Fibroblast of pulmonary artery (primary cell): Measurements from ENCODE around the gene TPST2.

Experiments used
- DNase-seq: peaks from one replicate; pipeline ENCODE4 v3.0.0-alpha.2; 2010; ENCODE audit warnings: low read depth
- H3K4me3 ChIP-seq: replicated peaks from 2 replicates; pipeline ENCODE4 v1.5.1; 2011; ENCODE audit warnings: low read depth, mild to moderate bottlenecking, control low read depth, low read length, moderate library complexity
- TF ChIP-seq, protein P1 (sequence below): IDR thresholded peaks from 2 replicates; pipeline ENCODE4 v1.5.1; 2011; ENCODE audit warnings: mild to moderate bottlenecking, control low read depth, low read length, inconsistent platforms; ENCODE audit errors: missing control alignments

TPST2 gene

DNA sequence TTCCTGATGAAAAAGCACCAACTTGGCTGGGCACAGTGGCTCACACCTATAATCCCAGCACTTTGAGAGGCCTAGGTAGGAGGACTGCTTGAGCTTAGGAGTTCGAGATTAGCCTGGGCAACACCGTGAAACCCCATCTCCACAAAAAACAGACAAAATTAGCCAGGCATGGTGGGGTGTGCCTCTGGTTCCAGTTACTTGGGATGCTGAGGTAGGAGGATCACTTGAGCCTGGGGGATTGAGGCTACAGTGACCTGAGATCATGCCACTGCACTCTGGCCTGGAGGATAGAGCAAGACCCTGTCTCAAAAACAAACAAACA is 109.4 kb downstream of the TPST2 start:
- no peak for DNase-seq
- TF ChIP-seq, protein P1, sequence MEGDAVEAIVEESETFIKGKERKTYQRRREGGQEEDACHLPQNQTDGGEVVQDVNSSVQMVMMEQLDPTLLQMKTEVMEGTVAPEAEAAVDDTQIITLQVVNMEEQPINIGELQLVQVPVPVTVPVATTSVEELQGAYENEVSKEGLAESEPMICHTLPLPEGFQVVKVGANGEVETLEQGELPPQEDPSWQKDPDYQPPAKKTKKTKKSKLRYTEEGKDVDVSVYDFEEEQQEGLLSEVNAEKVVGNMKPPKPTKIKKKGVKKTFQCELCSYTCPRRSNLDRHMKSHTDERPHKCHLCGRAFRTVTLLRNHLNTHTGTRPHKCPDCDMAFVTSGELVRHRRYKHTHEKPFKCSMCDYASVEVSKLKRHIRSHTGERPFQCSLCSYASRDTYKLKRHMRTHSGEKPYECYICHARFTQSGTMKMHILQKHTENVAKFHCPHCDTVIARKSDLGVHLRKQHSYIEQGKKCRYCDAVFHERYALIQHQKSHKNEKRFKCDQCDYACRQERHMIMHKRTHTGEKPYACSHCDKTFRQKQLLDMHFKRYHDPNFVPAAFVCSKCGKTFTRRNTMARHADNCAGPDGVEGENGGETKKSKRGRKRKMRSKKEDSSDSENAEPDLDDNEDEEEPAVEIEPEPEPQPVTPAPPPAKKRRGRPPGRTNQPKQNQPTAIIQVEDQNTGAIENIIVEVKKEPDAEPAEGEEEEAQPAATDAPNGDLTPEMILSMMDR = no peak
- H3K4me3 ChIP-seq = no peak overlapping the region

DNA sequence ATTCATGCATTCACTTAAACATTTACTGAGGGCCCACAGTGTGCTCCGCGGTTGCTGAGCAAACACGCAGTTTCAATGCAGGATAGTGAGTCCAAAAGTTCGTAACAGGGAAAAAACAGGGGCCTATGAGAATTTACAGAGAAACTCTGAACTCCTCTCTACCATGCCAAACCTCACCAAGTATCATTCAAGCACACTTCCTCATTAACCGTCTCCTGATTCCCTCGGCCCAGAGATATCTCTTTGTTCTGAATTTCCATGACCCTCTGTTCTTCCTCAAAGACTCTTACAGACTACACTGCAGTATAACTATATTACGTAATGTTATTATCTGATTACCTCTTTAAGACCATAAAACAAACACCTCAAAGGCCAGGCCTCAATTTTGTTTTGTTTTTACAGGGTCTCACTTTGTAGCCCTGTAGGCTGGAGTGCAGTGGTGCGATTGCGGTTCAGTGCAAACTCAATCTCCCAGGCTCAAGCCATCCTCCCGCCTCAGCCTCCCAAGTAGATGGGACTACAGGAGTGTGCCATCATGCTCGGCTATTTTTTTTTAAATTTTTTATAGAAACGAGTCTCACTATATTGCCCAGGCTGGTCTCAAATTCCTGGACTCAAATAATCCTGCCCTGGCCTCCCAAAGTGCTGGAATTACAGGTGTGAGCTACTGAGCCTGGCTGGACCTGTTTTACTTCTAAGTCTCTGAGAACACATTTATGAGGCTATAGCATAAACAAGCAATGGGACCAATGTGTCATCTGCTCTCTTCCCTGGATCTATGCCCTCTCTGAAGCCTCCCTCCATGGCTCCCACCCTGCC is 109.9 kb downstream of the TPST2 start:
- TF ChIP-seq, protein P1 = no peak
- peak overlapping the region; percentile 19 for H3K4me3 ChIP-seq
- no peak for DNase-seq

DNA sequence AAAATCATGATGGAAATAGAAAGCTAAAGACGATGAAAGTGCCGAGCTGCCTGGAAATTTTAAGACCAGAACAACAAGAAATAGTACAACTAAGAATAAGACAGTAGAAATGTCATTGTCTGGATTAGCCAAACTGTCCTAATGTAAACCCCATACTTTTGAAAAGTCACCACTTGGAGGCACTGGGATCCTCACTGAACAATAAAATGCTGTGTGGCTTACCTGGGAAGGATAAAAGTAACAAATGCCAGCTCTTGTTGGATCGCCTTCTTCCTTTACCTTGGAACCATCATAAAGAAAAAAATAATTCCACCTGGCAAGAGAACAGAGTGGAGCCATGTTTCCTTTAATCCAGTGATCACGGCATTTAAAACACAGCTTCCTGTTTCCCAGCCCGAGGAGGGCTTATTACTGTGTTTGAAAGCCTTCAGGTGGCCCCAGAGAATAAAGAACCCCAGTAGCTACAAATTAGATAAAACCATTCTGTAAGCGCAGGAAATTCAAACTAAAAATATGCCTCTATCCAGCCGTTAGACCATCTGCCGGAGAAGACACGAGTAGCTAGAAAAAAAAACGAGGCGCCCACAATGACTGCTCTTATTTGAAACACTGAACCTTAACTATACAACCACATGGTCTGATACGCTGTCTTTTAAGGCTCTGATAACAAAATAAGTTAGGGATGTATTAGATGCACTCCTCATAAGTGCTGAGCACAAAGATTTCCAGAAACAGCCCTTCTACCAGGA is 110.7 kb downstream of the TPST2 start:
- TF ChIP-seq, protein P1 = no peak
- no peak for DNase-seq
- H3K4me3 ChIP-seq = peak overlapping the region; percentile 19

DNA sequence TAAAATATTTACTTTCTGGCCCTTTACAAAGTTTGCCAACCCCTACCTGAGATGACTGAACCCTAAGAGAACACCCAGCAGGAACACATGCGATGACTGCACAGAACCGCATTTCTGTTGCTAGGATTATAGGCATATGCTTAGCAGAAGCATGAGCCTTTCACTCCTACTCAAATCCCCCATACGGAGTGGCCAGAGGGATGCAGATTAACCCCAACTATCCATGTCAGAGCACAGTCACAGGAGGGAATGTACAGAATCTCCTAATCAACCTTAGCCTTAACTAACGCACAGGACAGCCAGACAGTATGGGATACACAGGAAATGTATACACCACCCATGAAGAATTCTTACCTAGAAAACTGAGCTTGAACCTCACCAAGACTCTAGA is 112.6 kb downstream of the TPST2 start:
- DNase-seq = no peak
- H3K4me3 ChIP-seq = no peak overlapping the region
- TF ChIP-seq, protein P1 = no peak

DNA sequence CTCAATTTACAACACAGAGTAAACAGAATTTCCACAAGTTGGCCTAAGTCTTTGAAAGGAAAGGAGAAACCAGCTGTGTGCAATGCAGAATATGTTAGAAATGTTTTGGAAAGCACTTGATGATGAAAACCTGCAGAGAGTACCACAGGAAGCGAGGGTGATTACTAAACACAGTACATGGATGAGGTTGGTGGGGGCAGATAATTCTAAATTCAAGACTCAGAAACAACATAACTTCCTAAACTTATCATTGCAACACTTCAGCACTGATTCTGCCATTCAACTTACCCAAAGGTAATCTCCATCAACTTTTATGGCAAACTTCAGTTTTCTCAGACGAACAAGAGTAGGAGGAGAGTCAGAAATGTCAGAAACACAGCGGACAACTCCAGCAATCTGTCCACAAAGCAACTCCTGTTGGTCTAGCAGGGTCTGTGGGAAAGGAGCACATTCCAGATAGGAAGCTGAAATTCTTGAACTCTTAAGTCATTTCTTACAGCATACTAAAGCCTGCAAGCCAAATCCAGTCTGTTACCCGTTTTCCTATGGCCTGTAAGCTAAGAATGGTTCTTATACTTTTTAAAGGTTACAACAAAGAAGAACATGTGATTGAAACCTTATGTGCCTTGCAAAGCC is 113.1 kb downstream of the TPST2 start:
- H3K4me3 ChIP-seq = no peak overlapping the region
- peak; percentile 80 for DNase-seq
- TF ChIP-seq, protein P1 = no peak

DNA sequence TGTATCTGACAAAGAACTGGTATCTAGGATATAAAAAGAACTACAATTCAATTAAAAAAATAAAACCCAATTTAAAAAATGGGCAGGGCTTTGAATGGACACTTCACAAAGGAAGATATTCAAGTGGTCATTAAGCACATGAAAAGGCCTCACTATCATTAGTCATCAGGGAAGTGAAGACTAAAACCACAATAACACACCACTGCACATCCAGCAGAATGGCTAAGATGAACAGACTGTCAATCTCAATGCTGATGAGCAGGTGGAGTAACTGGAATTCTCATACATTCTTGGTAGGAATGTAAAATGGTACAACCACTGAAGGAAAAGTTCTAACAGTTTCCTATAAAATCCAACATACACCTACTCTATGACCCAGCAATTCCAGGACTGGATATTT is 115.2 kb downstream of the TPST2 start:
- TF ChIP-seq, protein P1 = no peak
- H3K4me3 ChIP-seq = no peak overlapping the region
- no peak for DNase-seq
